ENCODE results near the gene CCR2.
"Not testable (repeated sequence)": the region's sequence is repeated elsewhere in the genome, so short reads cannot be mapped to it uniquely, and the experiment has no call there.

CCR2 gene

DNA sequence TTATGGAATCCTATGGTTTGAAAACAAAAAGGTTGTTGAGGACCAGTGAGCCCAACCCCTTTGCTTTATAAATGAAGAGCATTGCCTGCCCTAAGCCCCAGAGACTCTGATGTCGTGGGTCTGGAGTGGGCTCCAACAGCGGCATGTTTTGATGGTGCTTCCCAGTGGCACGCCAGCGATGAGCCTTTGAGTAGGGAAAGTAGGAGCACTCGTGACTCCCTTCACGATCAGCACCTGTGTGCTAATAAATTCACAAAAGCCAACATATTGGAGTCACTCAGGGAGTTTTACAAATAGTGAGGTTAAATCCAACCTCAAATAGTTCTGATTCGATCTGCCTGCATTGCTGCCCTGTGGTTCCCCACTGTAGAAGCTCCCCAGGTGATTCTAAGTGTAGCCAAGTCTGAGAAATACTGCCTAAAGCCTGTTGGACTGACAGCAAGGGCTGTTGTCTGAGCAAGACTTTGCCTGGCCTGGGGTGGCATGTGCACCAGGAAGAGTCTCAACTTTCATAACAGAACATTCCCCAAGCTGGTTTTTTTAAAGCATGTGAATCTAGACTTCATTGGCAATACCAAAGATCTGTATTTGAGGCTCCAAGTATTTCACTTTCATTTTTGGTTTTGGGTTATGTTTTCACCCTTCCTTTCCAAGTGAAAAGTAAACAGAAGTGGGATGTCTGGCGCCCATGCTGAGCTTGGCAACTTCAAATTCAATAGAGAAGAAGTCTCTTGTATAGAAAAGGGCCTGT lies 26.7 kb downstream of the CCR2 start:
- no peak for DNase-seq

DNA sequence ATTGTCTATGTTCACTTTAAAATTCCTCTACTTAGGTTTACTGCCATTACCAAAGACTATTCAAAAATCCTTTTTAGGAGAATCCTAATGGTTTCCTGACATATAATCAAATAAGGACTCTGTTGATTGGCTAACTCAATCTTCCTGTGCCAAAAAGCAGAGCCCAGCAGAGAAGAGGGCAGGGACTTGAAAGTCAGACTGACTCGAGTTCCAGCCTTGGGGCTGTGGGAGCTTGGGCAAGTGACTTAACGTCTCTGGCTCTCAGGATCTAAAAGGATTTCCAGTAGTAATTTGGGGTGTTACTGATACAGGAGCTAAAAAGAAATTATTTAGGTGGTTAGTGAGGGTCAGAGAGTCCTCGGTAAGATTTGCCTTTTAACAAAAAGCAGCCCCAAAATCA lies 27.7 kb downstream of the CCR2 start:
- no peak for DNase-seq

DNA sequence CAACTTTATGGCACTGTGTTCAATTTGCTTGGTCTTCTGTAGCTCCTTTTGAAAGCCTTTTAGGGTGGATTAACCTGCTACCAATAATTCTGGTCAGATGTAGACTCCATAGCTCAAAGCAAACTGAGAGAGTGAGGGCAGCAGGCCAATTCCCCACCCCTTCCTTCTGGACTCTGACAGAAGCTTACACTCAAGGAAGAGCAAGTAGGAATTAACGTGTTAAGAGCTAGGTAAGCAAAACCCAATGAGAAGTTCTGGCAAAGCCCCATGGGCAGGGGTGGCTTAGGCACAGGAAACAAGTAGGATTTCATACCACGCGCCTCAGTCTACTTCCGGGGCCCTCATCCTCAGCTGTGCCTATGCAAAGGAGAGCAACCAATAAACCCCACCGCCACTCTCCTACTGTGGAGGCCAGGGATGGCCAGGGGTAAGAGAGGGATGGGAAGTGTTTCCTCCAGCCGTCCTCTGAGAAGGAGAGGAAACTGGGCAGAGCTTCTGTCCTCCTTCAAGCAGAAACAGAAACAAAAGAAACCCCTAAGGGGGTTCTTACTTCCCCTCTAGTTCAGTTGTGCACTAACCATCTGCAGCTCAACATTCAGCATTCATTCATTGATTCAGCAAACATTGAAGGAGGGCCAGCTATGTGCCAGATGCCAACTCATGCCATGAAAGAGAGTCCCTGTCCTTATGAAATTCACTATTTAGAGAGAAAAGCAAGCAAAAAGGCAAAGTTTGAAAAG lies 29.5 kb downstream of the CCR2 start:
- DNase-seq, result no peak

DNA sequence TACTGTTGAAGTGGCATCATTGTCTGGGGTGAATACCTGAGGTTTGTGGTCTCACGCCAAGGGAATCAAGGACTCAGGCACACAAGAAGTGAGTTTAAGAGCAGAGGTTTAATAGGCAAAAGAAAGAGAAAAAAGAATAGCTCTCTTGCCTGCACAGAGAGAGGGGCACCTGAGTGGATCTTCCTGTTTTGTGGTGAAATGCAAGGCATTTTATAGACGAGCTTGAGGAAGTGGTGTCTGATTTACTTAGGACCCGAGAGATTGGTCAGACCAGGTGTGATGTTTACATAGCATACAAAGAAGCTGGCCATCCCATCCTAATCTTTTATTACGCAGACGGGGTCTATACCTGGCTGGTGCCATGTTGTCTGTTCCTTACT lies 30.0 kb downstream of the CCR2 start:
- DNase-seq, result no peak

- DNase-seq, result no peak
Observed at GRCh38 chr3:46386205-46386604, 32.3 kb downstream of the CCR2 start.

DNA sequence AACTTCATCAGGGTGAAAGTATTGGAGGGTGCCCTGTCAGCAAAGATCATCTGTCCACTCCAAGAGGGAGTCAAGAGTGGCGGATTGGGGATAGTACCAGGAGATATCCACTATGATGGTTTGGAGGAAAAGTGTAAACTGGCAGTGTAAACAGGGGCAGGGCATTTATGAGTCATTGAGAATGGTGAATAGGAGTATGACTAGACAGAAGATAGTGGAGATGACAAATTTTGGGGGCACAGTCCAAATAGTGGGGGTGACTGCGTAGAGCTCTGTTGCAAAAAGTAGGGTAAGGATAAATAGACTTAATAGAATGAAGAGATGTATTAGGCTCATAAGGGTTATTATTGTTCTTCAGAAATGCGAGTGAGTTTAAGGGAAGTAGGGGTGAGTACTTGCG lies 34.9 kb downstream of the CCR2 start:
- not testable (repeated sequence) for DNase-seq

DNA sequence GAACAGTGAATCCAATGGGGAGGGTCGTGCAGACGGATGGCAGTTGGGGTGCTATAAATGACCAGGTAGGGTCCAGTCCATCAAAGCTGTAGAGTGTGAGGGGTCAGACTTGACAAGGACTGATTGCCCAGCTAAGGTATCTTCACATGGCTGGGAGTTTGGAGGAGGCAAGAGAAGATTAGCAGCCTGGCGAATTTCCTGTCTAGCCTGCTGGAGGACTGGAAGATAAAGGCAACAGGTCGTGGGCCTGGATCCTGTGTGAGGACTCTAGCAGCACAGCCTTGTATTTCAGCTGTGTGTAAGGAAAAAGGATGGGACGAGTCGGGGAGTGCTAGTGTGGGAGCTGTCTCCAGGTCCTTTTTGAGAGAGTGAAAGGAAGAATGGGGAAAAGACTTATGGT lies 35.4 kb downstream of the CCR2 start:
- DNase-seq, result no peak

DNA sequence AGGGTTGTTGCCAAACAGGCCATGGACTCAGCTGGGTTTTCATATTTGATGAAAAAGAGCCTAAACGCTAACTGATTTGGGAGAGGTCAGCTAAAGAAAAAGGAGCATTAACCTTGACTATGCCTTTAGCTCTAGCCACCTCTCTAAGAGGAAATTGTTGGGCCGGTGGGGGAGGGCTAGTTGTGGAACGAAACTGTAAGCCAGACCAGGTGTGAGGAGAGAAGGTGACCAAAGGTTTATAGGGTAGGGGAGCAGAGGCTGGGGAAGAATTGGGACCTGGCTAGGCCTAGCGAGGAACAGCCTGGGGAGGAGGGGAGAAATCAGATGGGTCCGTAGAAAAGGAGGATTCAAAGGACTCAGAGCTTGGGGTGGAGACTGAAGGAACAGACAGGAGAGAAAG lies 37.6 kb downstream of the CCR2 start:
- DNase-seq, result not testable (repeated sequence)

- DNase-seq, result no peak
Observed at GRCh38 chr3:46393011-46393410, 39.1 kb downstream of the CCR2 start.

GRCh38 chr3:46393554-46394434 lies 39.9 kb downstream of the CCR2 start:
- DNase-seq, result no peak

DNA sequence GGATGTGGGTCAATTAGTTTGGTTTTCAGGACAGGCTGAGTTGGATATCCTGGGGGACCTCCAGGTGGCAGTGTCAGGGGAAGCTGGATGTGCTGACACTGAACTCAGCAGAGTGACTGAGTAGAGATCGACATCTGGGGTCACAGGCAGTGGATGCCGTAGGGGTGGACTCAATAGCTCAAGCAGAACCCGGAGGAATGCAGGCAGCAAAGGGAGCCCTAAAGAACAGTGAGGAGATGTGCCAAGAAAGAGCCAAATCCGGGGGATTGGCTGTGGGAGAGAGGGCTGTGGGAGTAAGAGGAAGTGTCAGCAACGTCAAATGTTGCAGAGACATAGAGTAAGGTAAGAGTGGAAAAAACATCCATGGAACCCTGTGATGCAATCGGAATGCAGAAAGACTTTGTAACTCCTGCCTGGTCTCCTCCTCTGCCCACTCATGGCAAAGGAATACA lies 41.3 kb downstream of the CCR2 start:
- DNase-seq, result no peak

- no peak for DNase-seq
Observed at GRCh38 chr3:46395766-46396530, 42.0 kb downstream of the CCR2 start.

DNA sequence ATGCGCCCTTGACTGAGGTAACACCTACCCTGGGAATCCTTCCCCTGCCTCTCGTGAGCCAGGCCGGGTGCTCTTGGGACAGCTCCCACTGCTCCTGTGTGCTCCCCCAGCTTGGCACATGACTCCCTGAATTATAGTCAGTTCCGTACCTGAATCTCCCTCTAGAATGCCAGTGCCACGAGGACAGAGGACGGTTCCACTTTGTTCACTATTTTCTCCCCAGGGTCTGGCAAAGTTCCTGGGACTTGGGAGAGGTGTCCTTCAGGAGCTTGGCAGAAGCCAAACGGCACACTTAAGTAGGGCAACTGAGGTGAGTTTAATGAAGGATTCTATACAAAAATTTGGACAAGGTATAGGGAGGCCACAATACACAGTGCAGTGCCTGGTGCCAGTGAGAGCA lies 43.2 kb downstream of the CCR2 start:
- DNase-seq, result no peak

DNA sequence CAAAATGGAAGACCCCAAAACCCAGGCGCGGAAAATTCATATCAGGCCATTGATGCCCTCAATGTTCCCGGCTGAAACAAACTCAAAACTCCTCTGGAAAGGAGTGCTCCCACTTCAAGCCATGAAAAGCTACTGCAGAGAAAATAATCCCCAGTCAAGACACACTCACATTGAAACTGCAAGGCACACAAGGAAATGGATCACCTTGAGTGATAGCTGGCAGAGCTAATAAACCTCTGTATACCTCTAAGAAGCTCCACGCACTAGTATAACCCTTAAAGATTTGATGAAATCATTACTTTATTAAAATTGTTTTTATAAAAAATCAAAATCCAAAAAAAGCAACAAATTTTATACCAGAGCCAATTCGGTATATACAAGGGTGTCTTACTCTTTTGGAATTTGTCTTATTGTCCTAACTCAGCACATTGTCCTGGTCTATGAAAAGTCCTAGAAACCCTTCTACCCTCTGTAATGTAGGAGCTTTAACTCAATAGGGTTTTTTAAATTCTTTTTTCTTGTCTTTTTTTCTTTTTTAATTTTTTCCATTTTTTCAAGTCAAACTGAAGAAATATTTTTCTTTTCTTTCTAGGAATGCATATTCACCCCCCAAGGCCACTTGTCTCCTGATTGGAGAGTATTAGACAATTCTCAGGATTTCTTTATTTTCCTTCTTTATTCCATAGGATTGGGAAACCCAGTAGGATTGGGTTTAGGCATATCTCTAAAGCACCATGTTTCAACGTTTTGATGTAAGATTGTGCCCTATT lies 44.5 kb downstream of the CCR2 start:
- DNase-seq, result no peak

DNA sequence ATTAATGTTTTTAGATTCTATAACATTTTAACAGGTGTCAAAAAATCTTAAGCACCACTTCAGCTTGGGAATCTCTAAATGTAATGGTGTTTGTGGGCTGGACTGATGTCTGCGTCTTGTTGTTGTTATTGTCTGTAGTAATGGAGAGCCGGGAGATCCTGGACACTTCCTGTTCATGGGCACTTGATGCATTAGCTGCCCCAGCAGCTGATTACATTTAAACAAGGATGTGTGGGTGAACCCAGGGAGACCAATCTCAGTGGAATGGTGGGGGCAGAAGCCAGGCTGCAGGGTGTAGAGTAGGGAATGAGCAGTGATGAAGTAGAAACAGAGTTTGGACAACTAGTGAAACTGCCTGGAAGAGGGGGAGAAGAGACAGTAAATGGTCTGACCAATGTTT lies 45.2 kb downstream of the CCR2 start:
- DNase-seq, result no peak

- DNase-seq, result no peak
Observed at GRCh38 chr3:46399557-46399956, 45.6 kb downstream of the CCR2 start.

- DNase-seq, result no peak
Observed at GRCh38 chr3:46400000-46400734, 46.3 kb downstream of the CCR2 start.

- no peak for DNase-seq
Observed at GRCh38 chr3:46400846-46401245, 46.9 kb downstream of the CCR2 start.

DNA sequence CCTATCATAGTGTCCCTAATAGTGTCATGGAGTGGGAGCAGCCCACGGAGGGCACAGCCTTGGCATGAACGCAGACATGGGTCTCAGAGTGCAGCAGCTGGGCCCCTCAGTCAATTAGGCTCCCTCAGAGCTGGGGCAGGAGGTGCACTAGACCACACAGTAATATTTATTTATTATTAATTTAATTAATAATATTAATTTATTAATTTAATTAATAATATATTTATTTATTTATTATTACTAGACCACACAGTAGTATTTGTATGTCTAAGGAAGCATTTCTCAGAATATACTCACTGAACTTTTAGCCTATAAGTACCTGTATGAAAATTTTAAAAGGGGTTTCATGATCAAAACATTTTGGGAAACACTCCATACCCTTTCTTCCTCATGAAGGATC lies 47.7 kb downstream of the CCR2 start:
- DNase-seq, result no peak

DNA sequence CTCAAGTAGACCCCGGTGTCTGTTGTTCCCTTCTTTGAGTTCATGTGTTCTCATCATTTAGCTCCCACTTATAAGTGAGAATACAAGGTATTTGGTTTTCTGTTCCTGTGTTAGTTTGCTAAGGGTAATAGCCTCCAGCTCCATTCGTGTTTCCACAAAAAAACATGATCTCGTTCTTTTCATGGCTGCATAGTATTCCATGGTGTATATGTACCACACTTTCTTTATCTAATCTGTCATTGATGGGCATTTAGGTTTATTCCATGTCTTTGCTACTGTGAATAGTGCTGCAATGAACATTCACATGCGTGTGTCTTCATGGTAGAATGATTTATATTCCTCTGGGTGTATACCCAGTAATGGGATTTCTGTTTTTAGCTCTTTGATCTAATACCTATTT lies 49.0 kb downstream of the CCR2 start:
- DNase-seq, result not testable (repeated sequence)
